Vagina (tissue), 2 donors: ENCODE measurements around the gene RGPD4.

Source experiments
- CTCF ChIP-seq, 3 experiments: fragments of 450-650 bp in 2 of 3; fragments of 200-600 bp in 1 of 3; sonication (generic) in 1 of 3; IDR thresholded peaks; one replicate each; pipeline ENCODE4 v1.5.1; 2017 to 2019; ENCODE audit warnings: antibody characterized with exemption in 3 of 3, mild to moderate bottlenecking in 2 of 3, moderate library complexity in 2 of 3
- POLR2AphosphoS5 ChIP-seq, 2 donors: sonication (generic); formaldehyde crosslinking; IDR thresholded peaks; one replicate each; pipeline ENCODE4 v1.9.0; 2017; ENCODE audit warnings: antibody characterized with exemption in 2 of 2, mild to moderate bottlenecking in 2 of 2, low read depth in 1 of 2; ENCODE audit not compliant: insufficient read depth in 1 of 2

GRCh38 chr2:107936433-107937359, 110.0 kb downstream of the RGPD4 start:
- TF ChIP-seq POLR2AphosphoS5 (IDR thresholded peaks at IDR 0.05; ENCODE audit: insufficient read depth in 1 of 2, low read depth in 1 of 2) (no peak), CTCF (IDR thresholded peaks at IDR 0.05) (no peak)
